Upper lobe of left lung (tissue), 4 donors: ENCODE results near the gene LRRC2.

Experiments
- CTCF ChIP-seq, 6 experiments: fragments of 450-650 bp in 4 of 6; fragments of 200-600 bp in 2 of 6; sonication (generic) in 2 of 6; IDR thresholded peaks; one replicate each; pipeline ENCODE4 v1.5.1; 2016 to 2019; ENCODE audit warnings: antibody characterized with exemption in 6 of 6
- EP300 ChIP-seq, 4 donors: sonication (generic); formaldehyde crosslinking; IDR thresholded peaks; one replicate each; pipeline ENCODE4 v1.5.1; 2017; ENCODE audit warnings: antibody characterized with exemption in 4 of 4, control low read depth in 2 of 4
- POLR2A ChIP-seq, 4 donors: fragments of 450-650 bp; IDR thresholded peaks; one replicate each; pipeline ENCODE4 v1.5.1; 2016 to 2017; ENCODE audit warnings: antibody characterized with exemption in 4 of 4, mild to moderate bottlenecking in 2 of 4
- POLR2AphosphoS5 ChIP-seq, 2 donors: sonication (generic); formaldehyde crosslinking; IDR thresholded peaks; one replicate each; pipeline ENCODE4 v1.5.1; 2017; ENCODE audit warnings: antibody characterized with exemption in 2 of 2

GRCh38 chr3:46537779-46538178 is 28.3 kb downstream of the LRRC2 start:
- no peak for TF ChIP-seq CTCF (IDR thresholded peaks at IDR 0.05)
- no peak for TF ChIP-seq POLR2A (IDR thresholded peaks at IDR 0.05)
- no peak for TF ChIP-seq EP300 (IDR thresholded peaks at IDR 0.05)
- TF ChIP-seq POLR2AphosphoS5 (IDR thresholded peaks at IDR 0.05): no peak
